Adrenal gland (tissue), 12 donors: Measurements from ENCODE around the gene KIFC3. TPM values are rescaled to one million over a fixed set of nuclear protein-coding genes. Genes with fewer than 3 reads are reported as not detected.

Source experiments
- DNase-seq, 7 donors: peaks; one replicate each; pipeline ENCODE4 v3.0.0-alpha.2; 2019 to 2020
- H3K27ac ChIP-seq, 5 donors: fragments of 200-600 bp; sonication (generic) in 4 of 5; 1 replicate in 3 of 5; 2 replicates in 2 of 5; pipeline versions ENCODE4 v1.5.1 to v1.8.0; 2016 to 2020; ENCODE audit warnings: mild to moderate bottlenecking in 1 of 5
- H3K27me3 ChIP-seq: fragments of 200-600 bp; 2 replicates; pipeline ENCODE4 v1.8.0; 2021
- H3K36me3 ChIP-seq, 2 donors: fragments of 200-600 bp; replicated peaks in 1 of 2; 1 replicate in 1 of 2; 2 replicates in 1 of 2; pipeline versions ENCODE4 v1.5.1 to v1.8.0; 2018 to 2022
- H3K4me1 ChIP-seq, 2 donors: fragments of 200-600 bp; replicated peaks in 1 of 2; 1 replicate in 1 of 2; 2 replicates in 1 of 2; pipeline versions ENCODE4 v1.5.1 to v1.8.0; 2018 to 2021
- H3K4me3 ChIP-seq, 4 donors: fragments of 200-600 bp; sonication (generic) in 3 of 4; one replicate each; pipeline ENCODE4 v1.5.1; 2016 to 2018
- H3K9me3 ChIP-seq, 3 donors: fragments of 200-600 bp; sonication (generic) in 1 of 3; replicated peaks in 1 of 3; 1 replicate in 2 of 3; 2 replicates in 1 of 3; pipeline versions ENCODE4 v1.5.1 to v1.8.0; 2016 to 2021
- CTCF ChIP-seq, 6 experiments: fragments of 450-650 bp in 4 of 6; fragments of 200-600 bp in 2 of 6; sonication (generic) in 1 of 6; IDR thresholded peaks; 1 replicate in 5 of 6; 2 replicates in 1 of 6; pipeline versions ENCODE4 v1.5.1 to v1.8.0; 2016 to 2021; ENCODE audit warnings: antibody characterized with exemption in 6 of 6, mild to moderate bottlenecking in 2 of 6, moderate library complexity in 1 of 6
- POLR2A ChIP-seq, 2 donors: fragments of 450-650 bp; IDR thresholded peaks; one replicate each; pipeline ENCODE4 v1.6.1; 2017; ENCODE audit warnings: antibody characterized with exemption in 2 of 2, mild to moderate bottlenecking in 2 of 2, moderate library complexity in 1 of 2
- WGBS, 4 donors: extraction: QIAGEN DNeasy Blood & Tissue Kit in 2 of 4; methylation state at CpG; one replicate each; pipeline versions ENCODE4 v1.1.5 to v1.1.7; 2013 to 2017; 5-methylcytosine and 5-hydroxymethylcytosine counted together
- intact Hi-C, 2 donors: fragments of 100-400 bp; cut with DNase I; formaldehyde crosslinking; loops; one replicate each; pipeline versions ENCODE4 v1.14.1 to v1.15.0; 2022 to 2023
- polyA plus RNA-seq, 3 donors: library from polyadenylated mRNA; stranded (reverse); fragments of 200-250 nt in 2 of 3; fragments of 350-450 nt in 1 of 3; fragmentation: Illumina TruSeq in 1 of 3; extraction: RNeasy Lipid Tissue Mini Kit (QIAGEN cat#74804) in 1 of 3; gene quantifications; one replicate each; pipeline ENCODE4 v1.2.3, GENCODE V29; 2013 to 2014
- total RNA-seq, 9 donors: library from RNA; depleted of rRNA in 4 of 9; stranded (reverse); fragments of >200 nt in 4 of 9; fragments of 120-200 nt in 1 of 9; fragmentation: NEBNext Ultra II Directional in 1 of 9; extraction: Animal tissue kit (Norgen Biotek cat#: 25700) in 1 of 9; gene quantifications; one replicate each; pipeline versions ENCODE4 v1.1.0 to v1.2.4, GENCODE V29; 2013 to 2023
- donor health status: healthy with polysubstance abuse.
- donor health status: Bipolar disorder and iron deficiency.
- donor health status: DM: yes; HTN: yes; CAD: no.
- donor health status: DM: no; HTN: no; CAD: no.
- donor health status: DM: no; HTN: no; CAD: no.
- donor health status: DM: yes; HTN: yes; CAD: no.

Gene KIFC3
- total and polyA plus RNA-seq, 12 donors = 15.5 to 130 (median 60.0) TPM

DNA sequence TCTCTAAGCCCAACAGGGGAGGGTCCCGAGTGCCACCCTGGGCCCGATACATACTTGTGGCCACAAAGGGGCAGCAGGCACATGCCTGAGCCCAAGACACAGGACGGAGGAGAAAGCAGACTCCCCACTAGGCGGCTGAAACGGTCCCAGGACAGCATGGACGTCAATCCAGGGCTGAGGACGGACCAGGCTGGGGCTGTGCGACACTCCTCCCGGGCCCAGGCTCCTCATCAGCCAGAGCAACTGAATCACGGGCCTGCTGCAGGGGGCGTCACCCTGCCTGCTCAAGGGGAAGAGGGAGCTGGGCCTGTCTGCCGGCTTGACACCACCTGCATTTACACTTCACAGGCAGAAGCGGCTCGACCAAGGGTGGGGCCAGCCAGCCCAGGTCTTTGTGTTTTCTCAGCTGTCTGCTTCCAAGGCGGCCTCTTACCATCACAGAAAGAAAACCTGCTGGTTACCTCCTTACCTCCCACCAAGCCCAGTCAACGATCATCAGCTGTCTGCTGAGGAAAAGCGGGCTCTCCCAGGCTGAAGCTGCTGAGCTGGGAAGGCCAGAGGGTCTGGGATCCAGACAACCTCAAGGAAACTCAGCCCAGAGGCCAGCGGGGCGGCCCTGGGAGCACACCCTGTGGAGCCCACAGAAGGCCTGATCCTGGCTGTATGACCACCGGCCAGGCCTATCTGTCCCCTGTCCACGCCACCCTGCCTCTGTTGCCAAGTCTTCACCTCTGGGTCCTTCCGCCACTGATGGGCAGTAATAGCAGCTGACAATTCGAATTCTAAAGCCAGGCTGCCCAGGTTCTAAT is 26.4 kb downstream of the KIFC3 start:
- intact Hi-C loops = no loop called here
- TF ChIP-seq POLR2A (IDR thresholded peaks at IDR 0.05) (no peak), CTCF (IDR thresholded peaks at IDR 0.05) (no peak)
- no peak overlapping the region for H3K4me3 ChIP-seq
- H3K27me3 ChIP-seq = no peaks in the 10 kb centered on the region
- no peak overlapping the region for H3K27ac ChIP-seq
- peaks cover 0 to 31% of the 10 kb centered on the region in 2 donors for H3K36me3 ChIP-seq
- 77 to 88% (median 81%) methylated on average over 16 to 23 of the region's 23 CpGs for whole genome bisulfite sequencing, 4 donors
- no peak for DNase-seq
- no peaks in the 10 kb centered on the region for H3K9me3 ChIP-seq
- no peaks in the 10 kb centered on the region for H3K4me1 ChIP-seq

DNA sequence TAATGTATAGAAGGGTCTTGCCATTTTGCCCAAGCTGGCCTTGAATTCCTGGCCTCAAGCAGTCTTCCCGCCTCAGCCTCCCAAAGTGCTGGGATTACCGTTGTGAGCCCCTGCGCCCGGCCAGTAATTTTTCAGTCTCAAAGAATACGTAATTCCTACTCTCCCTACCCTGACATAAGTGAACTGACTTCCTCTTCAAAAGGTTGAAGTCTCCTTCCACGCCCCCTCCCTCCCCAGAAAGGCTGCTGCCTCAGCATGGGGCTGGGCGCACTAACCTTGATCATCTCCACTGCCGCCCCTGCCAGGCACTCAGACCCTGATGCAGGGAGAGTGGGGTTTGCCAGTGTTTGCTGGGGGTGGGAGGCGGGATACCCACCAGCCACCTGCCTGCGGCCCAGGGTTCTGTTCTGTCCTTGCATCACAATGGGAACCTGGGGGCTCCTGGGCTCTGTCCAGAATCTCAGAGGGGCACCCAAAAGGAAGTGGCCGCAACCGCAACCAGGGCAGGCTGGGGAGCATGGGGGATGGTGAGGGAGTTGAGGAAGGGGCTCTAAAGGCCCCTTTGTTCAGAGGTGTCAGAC is 27.5 kb downstream of the KIFC3 start:
- 90 to 95% (median 91%) methylated on average over 9 to 12 of the region's 12 CpGs for WGBS, 4 donors
- H3K9me3 ChIP-seq = no peaks in the 10 kb centered on the region
- H3K4me1 ChIP-seq = no peaks in the 10 kb centered on the region
- no peaks in the 10 kb centered on the region for H3K27me3 ChIP-seq
- H3K36me3 ChIP-seq = peaks cover 0 to 42% of the 10 kb centered on the region in 2 donors
- TF ChIP-seq CTCF (IDR thresholded peaks at IDR 0.05) = no peak
- no peak for TF ChIP-seq POLR2A (IDR thresholded peaks at IDR 0.05)
- no peak for DNase-seq
- intact Hi-C loops = no loop called here
- no peak overlapping the region for H3K27ac ChIP-seq
- no peak overlapping the region for H3K4me3 ChIP-seq

DNA sequence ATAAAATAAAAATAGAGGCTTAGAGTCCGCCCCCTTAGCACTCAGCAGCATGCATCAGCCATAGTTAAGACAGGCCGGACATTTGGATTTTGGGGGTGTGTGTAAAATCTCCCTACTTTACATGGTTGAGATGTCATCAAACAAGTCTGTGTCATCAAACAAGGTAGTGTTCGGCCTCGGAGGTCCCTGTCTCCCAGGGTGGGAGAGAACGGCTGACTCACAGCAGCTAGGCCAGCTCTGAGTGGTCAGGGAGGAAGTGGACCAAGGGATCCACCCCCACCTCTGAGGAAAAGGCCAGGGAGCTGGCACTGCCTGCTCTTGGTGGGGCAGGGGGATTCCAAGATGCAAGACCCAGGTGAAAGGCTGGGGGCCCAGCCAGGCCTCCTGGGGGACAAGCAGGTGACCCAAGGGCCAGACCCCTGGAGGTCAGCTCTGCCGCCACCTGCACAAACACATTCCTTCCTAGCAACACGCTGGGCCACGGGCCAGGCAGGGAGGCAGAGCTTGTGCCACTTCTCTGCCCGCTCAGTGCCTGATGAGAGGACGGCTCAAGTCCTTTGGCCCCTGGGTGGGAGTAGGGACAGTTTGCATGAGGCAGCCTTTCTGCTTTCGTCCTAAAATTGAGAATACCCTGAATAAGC is 28.5 kb downstream of the KIFC3 start:
- no peaks in the 10 kb centered on the region for H3K27me3 ChIP-seq
- peaks cover 0 to 52% of the 10 kb centered on the region in 2 donors for H3K36me3 ChIP-seq
- H3K27ac ChIP-seq = no peak overlapping the region
- WGBS, 4 donors = 87 to 90% (median 89%) methylated on average over 8 to 11 of the region's 11 CpGs
- TF ChIP-seq POLR2A (IDR thresholded peaks at IDR 0.05) (no peak), CTCF (IDR thresholded peaks at IDR 0.05) (no peak)
- intact Hi-C loops = no loop called here
- DNase-seq = no peak
- H3K4me1 ChIP-seq = no peaks in the 10 kb centered on the region
- H3K4me3 ChIP-seq = no peak overlapping the region
- H3K9me3 ChIP-seq = no peaks in the 10 kb centered on the region

- intact Hi-C loops = no loop called here
- 82 to 93% (median 91%) methylated on average over 10 to 11 of the region's 11 CpGs for WGBS, 4 donors
- Histone ChIP-seq H3K27ac (no peak overlapping the region), H3K27me3 (no peaks in the 10 kb centered on the region), H3K4me3 (no peak overlapping the region), H3K36me3 (peaks cover 0 to 57% of the 10 kb centered on the region in 2 donors), H3K4me1 (no peaks in the 10 kb centered on the region), H3K9me3 (no peaks in the 10 kb centered on the region)
- TF ChIP-seq CTCF (IDR thresholded peaks at IDR 0.05) = no peak
- no peak for TF ChIP-seq POLR2A (IDR thresholded peaks at IDR 0.05)
- DNase-seq = no peak
Measured at GRCh38 chr16:57773019-57773418, 29.3 kb downstream of the KIFC3 start.
